ENCODE results near the gene KIF4B. TPM values are rescaled to one million over a fixed set of nuclear protein-coding genes. Genes with fewer than 3 reads are reported as not detected.

KIF4B gene
- total and polyA plus RNA-seq, 2 of the 13 experiments (the other 11 are each of a cell fraction or from before 2014, with no cell fraction given), result 0.04 TPM; not detected in 1

DNA sequence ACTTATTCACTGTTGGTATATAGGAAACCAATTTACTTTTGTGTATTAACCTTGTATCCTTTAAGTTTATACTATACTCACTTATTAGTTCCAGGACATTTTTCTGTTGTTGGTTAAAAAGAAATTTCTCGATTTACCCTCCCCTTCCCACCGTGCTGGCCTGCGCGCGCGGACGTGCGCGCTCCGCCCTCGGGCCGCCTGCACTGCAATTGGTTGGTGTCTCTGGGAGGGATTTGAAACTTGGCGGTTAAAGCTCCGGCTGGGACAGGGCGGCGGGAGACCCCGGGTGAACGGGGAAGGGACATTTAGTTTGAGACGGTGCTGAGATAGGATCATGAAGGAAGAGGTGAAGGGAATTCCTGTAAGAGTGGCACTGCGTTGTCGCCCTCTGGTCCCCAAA lies at the start of gene KIF4B (continued):
- TF ChIP-seq ZNF317 (CRISPR knock-in tag; IDR thresholded peaks at IDR 0.05) (no peak), ZNF549 (CRISPR knock-in tag; IDR thresholded peaks at IDR 0.05) (no peak), ERF (CRISPR knock-in tag; IDR thresholded peaks at IDR 0.05) (no peak), ZNF235 (CRISPR knock-in tag; IDR thresholded peaks at IDR 0.05; ENCODE audit: borderline replicate concordance) (no peak)
- TF ChIP-seq, protein P1, sequence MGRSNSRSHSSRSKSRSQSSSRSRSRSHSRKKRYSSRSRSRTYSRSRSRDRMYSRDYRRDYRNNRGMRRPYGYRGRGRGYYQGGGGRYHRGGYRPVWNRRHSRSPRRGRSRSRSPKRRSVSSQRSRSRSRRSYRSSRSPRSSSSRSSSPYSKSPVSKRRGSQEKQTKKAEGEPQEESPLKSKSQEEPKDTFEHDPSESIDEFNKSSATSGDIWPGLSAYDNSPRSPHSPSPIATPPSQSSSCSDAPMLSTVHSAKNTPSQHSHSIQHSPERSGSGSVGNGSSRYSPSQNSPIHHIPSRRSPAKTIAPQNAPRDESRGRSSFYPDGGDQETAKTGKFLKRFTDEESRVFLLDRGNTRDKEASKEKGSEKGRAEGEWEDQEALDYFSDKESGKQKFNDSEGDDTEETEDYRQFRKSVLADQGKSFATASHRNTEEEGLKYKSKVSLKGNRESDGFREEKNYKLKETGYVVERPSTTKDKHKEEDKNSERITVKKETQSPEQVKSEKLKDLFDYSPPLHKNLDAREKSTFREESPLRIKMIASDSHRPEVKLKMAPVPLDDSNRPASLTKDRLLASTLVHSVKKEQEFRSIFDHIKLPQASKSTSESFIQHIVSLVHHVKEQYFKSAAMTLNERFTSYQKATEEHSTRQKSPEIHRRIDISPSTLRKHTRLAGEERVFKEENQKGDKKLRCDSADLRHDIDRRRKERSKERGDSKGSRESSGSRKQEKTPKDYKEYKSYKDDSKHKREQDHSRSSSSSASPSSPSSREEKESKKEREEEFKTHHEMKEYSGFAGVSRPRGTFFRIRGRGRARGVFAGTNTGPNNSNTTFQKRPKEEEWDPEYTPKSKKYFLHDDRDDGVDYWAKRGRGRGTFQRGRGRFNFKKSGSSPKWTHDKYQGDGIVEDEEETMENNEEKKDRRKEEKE (IDR thresholded peaks at IDR 0.05), result no peak

DNA sequence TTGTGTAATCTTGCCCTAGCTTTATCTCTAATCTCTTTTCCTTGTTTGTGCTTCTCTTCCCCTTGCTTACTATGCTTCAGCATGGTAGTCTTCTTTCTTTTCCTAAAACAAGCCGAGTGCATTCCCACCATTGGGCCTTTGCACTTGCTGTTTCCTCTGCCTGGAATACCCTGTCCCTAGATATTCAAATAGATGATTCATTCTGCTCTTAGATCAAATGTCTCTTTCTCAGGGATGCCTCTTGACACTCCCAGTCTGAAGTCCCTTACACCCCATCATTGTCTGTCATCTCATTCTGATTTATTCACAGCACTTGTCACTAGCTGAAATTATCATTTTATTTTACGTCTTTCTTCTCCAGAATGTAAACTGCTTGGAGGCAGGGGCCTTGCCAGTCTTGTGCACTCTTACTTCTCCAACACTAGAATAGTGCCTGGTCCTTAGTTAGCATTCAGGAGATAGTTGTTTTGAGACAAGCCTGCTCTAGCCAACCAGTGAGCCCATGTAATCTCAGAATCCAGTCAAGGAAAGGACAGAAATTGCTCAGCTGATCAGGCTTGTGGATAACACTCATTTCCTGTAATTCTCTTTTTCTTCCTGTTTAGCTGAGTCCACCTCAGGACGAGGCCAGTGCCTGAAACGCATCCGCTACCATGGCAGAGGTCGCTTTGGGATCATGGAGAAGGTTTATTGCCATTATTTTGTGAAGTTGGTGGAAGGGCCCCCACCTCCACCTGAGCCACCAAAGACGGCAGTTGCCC lies 47.3 kb upstream of the KIF4B start:
- H3K36me3 ChIP-seq (replicated peaks in 1 of 2; ENCODE audit: control insufficient read depth in 1 of 2, insufficient read depth in 2 of 2, low read length in 2 of 2), result peaks cover 5 to 32% of the 10 kb centered on the region in 2 experiments
- no peaks in the 10 kb centered on the region for H3K79me2 ChIP-seq (ENCODE audit: insufficient read depth, low read length)
- no peak overlapping the region for H3K27ac ChIP-seq (ENCODE audit: extremely low read length, insufficient read depth, low read length)
- peaks cover 16% of the 10 kb centered on the region for H3K4me1 ChIP-seq (ENCODE audit: insufficient read depth, low read length)
- in situ Hi-C loops (cut with HindIII; ENCODE audit: extremely low pct_ligation_motif_present, low pct_unique_long_range_greater_than_20kb) (no loop called here), intact Hi-C loops (cut with micrococcal nuclease; ENCODE audit: unreplicated experiment) (no loop called here)
- BruUV-seq (replicated peaks), result no TSS peak
- 99% methylated on average over 7 of the region's 7 CpGs for WGBS (ENCODE audit: low lambda C conversion rate)
- FAIRE-seq, result no peak
- no peak overlapping the region for H3K4me2 ChIP-seq (ENCODE audit: low read depth, low read length)
- H3K27me3 ChIP-seq (ENCODE audit: control insufficient read depth in 1 of 2, insufficient read depth in 2 of 2, low read length in 2 of 2), result no peaks in the 10 kb centered on the region
- no peak overlapping the region for H3K4me3 ChIP-seq (replicated peaks in 1 of 3; ENCODE audit: insufficient read depth in 1 of 3, low read depth in 2 of 3, low read length in 3 of 3)
- H4K20me1 ChIP-seq (ENCODE audit: insufficient read depth, low read length), result no peaks in the 10 kb centered on the region
- no peaks in the 10 kb centered on the region for H3K9me3 ChIP-seq (ENCODE audit: low read length)
- CTCF ChIA-PET (ENCODE audit: low intra/inter-chr PET ratio, low total read pairs), result interaction anchor here (1.0 to 1.9 kb wide), 2 partner anchors 38 to 62 kb away, joined by 3 to 8 read pairs; no protein-coding TSS in a partner anchor
- no peak for DNase-seq (ENCODE audit: low spot score)
- H2AFZ ChIP-seq (ENCODE audit: low read length), result no peak overlapping the region
- POLR2A ChIA-PET, result no interaction called here
- no peak overlapping the region for H3K9ac ChIP-seq (ENCODE audit: insufficient read depth, low read depth, low read length)
- no peak for ATAC-seq
- TF ChIP-seq, protein P2, sequence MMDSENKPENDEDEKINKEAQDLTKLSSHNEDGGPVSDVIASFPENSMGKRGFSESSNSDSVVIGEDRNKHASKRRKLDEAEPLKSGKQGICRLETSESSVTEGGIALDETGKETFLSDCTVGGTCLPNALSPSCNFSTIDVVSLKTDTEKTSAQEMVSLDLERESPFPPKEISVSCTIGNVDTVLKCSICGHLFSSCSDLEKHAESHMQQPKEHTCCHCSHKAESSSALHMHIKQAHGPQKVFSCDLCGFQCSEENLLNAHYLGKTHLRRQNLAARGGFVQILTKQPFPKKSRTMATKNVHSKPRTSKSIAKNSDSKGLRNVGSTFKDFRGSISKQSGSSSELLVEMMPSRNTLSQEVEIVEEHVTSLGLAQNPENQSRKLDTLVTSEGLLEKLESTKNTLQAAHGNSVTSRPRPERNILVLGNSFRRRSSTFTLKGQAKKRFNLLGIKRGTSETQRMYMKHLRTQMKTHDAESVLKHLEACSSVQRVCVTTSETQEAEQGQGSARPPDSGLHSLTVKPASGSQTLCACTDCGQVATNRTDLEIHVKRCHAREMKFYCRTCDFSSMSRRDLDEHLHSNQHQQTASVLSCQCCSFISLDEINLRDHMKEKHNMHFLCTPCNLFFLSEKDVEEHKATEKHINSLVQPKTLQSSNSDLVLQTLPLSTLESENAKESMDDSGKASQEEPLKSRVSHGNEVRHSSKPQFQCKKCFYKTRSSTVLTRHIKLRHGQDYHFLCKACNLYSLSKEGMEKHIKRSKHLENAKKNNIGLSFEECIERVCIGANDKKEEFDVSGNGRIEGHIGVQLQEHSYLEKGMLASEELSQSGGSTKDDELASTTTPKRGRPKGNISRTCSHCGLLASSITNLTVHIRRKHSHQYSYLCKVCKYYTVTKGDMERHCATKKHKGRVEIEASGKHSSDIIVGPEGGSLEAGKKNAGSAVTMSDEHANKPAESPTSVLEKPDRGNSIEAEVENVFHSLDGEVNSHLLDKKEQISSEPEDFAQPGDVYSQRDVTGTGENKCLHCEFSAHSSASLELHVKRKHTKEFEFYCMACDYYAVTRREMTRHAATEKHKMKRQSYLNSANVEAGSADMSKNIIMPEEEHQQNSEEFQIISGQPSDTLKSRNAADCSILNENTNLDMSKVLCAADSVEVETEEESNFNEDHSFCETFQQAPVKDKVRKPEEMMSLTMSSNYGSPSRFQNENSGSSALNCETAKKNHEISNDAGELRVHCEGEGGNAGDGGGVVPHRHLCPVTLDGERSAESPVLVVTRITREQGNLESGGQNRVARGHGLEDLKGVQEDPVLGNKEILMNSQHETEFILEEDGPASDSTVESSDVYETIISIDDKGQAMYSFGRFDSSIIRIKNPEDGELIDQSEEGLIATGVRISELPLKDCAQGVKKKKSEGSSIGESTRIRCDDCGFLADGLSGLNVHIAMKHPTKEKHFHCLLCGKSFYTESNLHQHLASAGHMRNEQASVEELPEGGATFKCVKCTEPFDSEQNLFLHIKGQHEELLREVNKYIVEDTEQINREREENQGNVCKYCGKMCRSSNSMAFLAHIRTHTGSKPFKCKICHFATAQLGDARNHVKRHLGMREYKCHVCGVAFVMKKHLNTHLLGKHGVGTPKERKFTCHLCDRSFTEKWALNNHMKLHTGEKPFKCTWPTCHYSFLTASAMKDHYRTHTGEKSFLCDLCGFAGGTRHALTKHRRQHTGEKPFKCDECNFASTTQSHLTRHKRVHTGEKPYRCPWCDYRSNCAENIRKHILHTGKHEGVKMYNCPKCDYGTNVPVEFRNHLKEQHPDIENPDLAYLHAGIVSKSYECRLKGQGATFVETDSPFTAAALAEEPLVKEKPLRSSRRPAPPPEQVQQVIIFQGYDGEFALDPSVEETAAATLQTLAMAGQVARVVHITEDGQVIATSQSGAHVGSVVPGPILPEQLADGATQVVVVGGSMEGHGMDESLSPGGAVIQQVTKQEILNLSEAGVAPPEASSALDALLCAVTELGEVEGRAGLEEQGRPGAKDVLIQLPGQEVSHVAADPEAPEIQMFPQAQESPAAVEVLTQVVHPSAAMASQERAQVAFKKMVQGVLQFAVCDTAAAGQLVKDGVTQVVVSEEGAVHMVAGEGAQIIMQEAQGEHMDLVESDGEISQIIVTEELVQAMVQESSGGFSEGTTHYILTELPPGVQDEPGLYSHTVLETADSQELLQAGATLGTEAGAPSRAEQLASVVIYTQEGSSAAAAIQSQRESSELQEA (CRISPR knock-in tag; IDR thresholded peaks at IDR 0.05; ENCODE audit: not compliant biosample characterization), result no peak
- TF ChIP-seq SCMH1 (CRISPR knock-in tag; IDR thresholded peaks at IDR 0.05; ENCODE audit: borderline replicate concordance) (no peak), ZNF143 (CRISPR knock-in tag; IDR thresholded peaks at IDR 0.05) (no peak), CAMTA2 (CRISPR knock-in tag; IDR thresholded peaks at IDR 0.05; ENCODE audit: borderline replicate concordance) (no peak), PRPF4 (IDR thresholded peaks at IDR 0.05; ENCODE audit: low read depth, low read length, poor library complexity, severe bottlenecking) (no peak), NR1H2 (CRISPR knock-in tag; IDR thresholded peaks at IDR 0.05; ENCODE audit: borderline replicate concordance, low read depth) (no peak), EHMT2 (IDR thresholded peaks at IDR 0.05; ENCODE audit: borderline replicate concordance, low read depth, low read length) (no peak)

Data from HepG2 (cell line).